A673 (cell line): ENCODE data around the gene GUCD1. TPM values are rescaled to one million over a fixed set of nuclear protein-coding genes. Genes with fewer than 3 reads are reported as not detected.

Experiments
- BruUV-seq: library from RNA; stranded (reverse); fragments of 400-500 nt; replicated peaks from 2 replicates; lab custom pipeline; 2021; lab: Mats Ljungman, UMichigan
- CTCF ChIA-PET: fragments of 300-600 bp; sonication (Branson Sonifier 250); formaldehyde crosslinking; loops from one replicate; lab custom pipeline; 2022; ENCODE audit warnings: antibody characterized with exemption; lab: Charles Lee
- POLR2A ChIA-PET: fragments of 300-600 bp; sonication (Branson Sonifier 250); formaldehyde crosslinking; loops from one replicate; lab custom pipeline; 2022; ENCODE audit warnings: antibody characterized with exemption; ENCODE audit not compliant: low non-redundant PET; lab: Charles Lee
- DNase-seq: peaks from one replicate; pipeline ENCODE4 v3.0.0-alpha.2; 2015; ENCODE audit warnings: low spot score
- H3K27ac ChIP-seq: fragments of 200-600 bp; sonication (generic); 2 replicates; pipeline ENCODE4 v1.5.1; 2016; ENCODE audit warnings: mixed run types, low read depth, mild to moderate bottlenecking, mixed read lengths, antibody characterized with exemption, low read length; ENCODE audit not compliant: poor library complexity, severe bottlenecking
- H3K27me3 ChIP-seq: fragments of 200-600 bp; sonication (generic); replicated peaks from 2 replicates; pipeline ENCODE4 v1.6.1; 2017; ENCODE audit warnings: mixed run types, low read depth, mild to moderate bottlenecking, mixed read lengths, antibody characterized with exemption, low read length; ENCODE audit not compliant: insufficient read depth, poor library complexity
- H3K36me3 ChIP-seq: fragments of 200-600 bp; sonication (generic); 2 replicates; pipeline ENCODE4 v1.6.1; 2016; ENCODE audit warnings: mixed run types, mild to moderate bottlenecking, mixed read lengths, antibody characterized with exemption, low read length; ENCODE audit not compliant: insufficient read depth, poor library complexity, severe bottlenecking
- H3K4me1 ChIP-seq: fragments of 200-600 bp; sonication (generic); 2 replicates; pipeline ENCODE4 v1.6.1; 2017; ENCODE audit warnings: mixed run types, mild to moderate bottlenecking, mixed read lengths, antibody characterized with exemption, low read length; ENCODE audit not compliant: insufficient read depth, poor library complexity, severe bottlenecking
- H3K4me3 ChIP-seq: fragments of 200-600 bp; sonication (generic); 2 replicates; pipeline ENCODE4 v1.5.1; 2016; ENCODE audit warnings: low read depth, mixed run types, mild to moderate bottlenecking, mixed read lengths, low read length; ENCODE audit not compliant: poor library complexity, severe bottlenecking
- H3K9me3 ChIP-seq: fragments of 200-600 bp; sonication (generic); 2 replicates; pipeline ENCODE4 v1.6.1; 2016; ENCODE audit warnings: mixed run types, low read depth, mild to moderate bottlenecking, mixed read lengths, antibody characterized with exemption, low read length; ENCODE audit not compliant: poor library complexity, severe bottlenecking
- CTCF ChIP-seq: fragments of 300-800, 200-600 bp; sonication (generic); conservative IDR thresholded peaks from 2 replicates; pipeline ENCODE4 v1.5.1; 2017; ENCODE audit warnings: low read depth, mild to moderate bottlenecking, antibody characterized with exemption, low read length, moderate library complexity, mixed read lengths
- EZH2 ChIP-seq: fragments of 200-600 bp; sonication (generic); IDR thresholded peaks from 2 replicates; pipeline ENCODE4 v1.6.1; 2017; ENCODE audit warnings: borderline replicate concordance, low read depth, mild to moderate bottlenecking, mixed read lengths, antibody characterized with exemption, low read length; ENCODE audit not compliant: poor library complexity, severe bottlenecking
- intact Hi-C: fragments of 100-400 bp; cut with micrococcal nuclease; formaldehyde crosslinking; loops from one replicate; pipeline ENCODE4 v1.10.0; 2022; ENCODE audit not compliant: unreplicated experiment
- total RNA-seq: library from RNA; stranded (reverse); gene quantifications from 2 replicates; pipeline ENCODE4 v1.2.3, GENCODE V29; 2021

The GUCD1 gene
- total RNA-seq, 1 experiment from 2014 or later = 70.5 TPM

GRCh38 chr22:24543679-24544243, 11.2 kb downstream of the GUCD1 start:
- CTCF ChIA-PET = no interaction called here
- H3K36me3 ChIP-seq = peaks cover 47% of the 10 kb centered on the region
- POLR2A ChIA-PET = no interaction called here
- TF ChIP-seq EZH2 (no peak), CTCF (no peak)
- no TSS peak for BruUV-seq
- intact Hi-C loops = no loop called here
- H3K4me3 ChIP-seq = no peak overlapping the region
- no peak overlapping the region for H3K27ac ChIP-seq
- H3K4me1 ChIP-seq = no peaks in the 10 kb centered on the region
- H3K27me3 ChIP-seq = no peaks in the 10 kb centered on the region
- H3K9me3 ChIP-seq = no peaks in the 10 kb centered on the region
- DNase-seq = no peak

GRCh38 chr22:24543185-24543601, 11.7 kb downstream of the GUCD1 start:
- POLR2A ChIA-PET = no interaction called here

GRCh38 chr22:24542641-24543040, 12.3 kb downstream of the GUCD1 start:
- ChIA-PET CTCF (no interaction called here), POLR2A (no interaction called here)
- intact Hi-C loops = no loop called here
- DNase-seq = no peak
- no peaks in the 10 kb centered on the region for H3K4me1 ChIP-seq
- no peak overlapping the region for H3K4me3 ChIP-seq
- no TSS peak for BruUV-seq
- H3K27me3 ChIP-seq = no peaks in the 10 kb centered on the region
- peaks cover 44% of the 10 kb centered on the region for H3K36me3 ChIP-seq
- no peak for TF ChIP-seq CTCF
- TF ChIP-seq EZH2 = no peak
- no peak overlapping the region for H3K27ac ChIP-seq
- no peaks in the 10 kb centered on the region for H3K9me3 ChIP-seq

More at GRCh38 chr22:24543185-24543601, 11.7 kb downstream of the GUCD1 start:
- Histone ChIP-seq H3K36me3 (peaks cover 47% of the 10 kb centered on the region), H3K9me3 (no peaks in the 10 kb centered on the region), H3K4me1 (no peaks in the 10 kb centered on the region), H3K27ac (no peak overlapping the region), H3K4me3 (no peak overlapping the region), H3K27me3 (no peaks in the 10 kb centered on the region)
- BruUV-seq = no TSS peak
- DNase-seq = no peak
- TF ChIP-seq CTCF (no peak), EZH2 (no peak)
- intact Hi-C loops = no loop called here
- CTCF ChIA-PET = no interaction called here
